Stromal cell of bone marrow (primary cell): ENCODE data around the gene TM4SF1.

Source experiments
- DNase-seq: peaks from one replicate; pipeline ENCODE4 v3.0.0-alpha.2; 2012; ENCODE audit warnings: low read depth

Gene TM4SF1

GRCh38 chr3:149375501-149376196 is 1.8 kb downstream of the TM4SF1 start:
- DNase-seq, result no peak

- DNase-seq, result no peak
Observed at GRCh38 chr3:149374793-149375500, 2.5 kb downstream of the TM4SF1 start.

DNA sequence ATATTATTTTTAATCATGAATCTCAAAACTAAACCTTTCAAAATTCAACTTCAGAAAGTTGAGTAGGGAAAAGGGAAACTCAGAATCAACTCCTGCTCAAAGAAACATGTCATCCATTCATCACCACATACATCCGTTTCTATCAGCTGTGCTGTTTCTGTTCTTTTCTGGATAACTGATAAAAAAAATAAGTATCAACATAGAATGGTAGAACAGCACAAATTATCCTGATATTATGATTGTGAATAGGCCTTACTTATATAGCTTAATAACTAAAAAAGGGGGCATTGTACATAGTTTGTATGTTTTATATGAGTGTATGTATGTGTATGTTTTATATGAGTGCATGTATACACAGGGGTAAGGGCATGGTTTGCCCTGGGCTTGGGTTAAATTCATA is 3.1 kb downstream of the TM4SF1 start:
- DNase-seq, result no peak

DNA sequence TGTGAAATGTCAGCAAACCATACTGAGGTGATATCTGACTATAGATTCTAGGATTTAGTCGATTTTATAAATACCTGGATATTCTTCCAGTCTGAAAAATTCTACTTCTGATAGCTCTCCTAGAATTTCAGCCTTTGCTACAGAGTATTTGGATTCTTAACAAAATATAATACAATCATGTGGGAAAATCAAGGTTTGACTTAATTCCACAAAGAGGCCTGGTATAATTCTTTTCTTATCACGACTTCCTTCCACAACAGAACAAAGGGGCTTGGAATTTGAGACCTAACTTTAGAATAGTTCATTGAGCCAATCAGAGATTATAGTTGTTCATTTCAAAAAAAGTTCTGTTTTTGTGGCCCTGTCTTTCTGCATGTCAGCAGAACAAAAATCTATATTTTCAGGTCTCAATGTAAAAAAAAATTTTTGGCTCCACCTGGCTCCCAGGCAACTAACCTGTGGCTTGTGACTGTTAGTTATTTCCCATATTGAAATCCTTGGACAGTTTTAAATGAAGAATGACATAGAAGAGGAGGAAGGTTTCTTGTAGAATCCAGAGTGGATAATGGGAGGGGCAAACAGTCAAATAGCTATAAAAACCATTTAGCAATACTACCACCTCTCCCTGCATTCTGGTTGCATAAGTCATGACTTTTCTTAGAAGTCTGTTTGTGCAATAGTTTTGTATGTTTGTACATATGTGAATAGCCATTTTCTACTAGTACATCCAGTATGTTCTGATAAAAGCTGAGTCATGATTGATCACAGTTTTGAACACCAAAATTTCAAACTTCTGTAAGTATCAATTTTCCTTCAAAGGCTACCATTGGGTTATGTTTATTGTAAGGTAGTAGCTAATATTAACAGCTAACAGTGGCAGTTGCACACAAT is 4.0 kb downstream of the TM4SF1 start:
- DNase-seq, result no peak

GRCh38 chr3:149371723-149372114 is 5.7 kb downstream of the TM4SF1 start:
- DNase-seq, result no peak

GRCh38 chr3:149371001-149371722 is 6.3 kb downstream of the TM4SF1 start:
- no peak for DNase-seq

- no peak for DNase-seq
Observed at GRCh38 chr3:149369991-149370866, 7.2 kb downstream of the TM4SF1 start.

GRCh38 chr3:149368674-149369497 is 8.6 kb downstream of the TM4SF1 start:
- no peak for DNase-seq

DNA sequence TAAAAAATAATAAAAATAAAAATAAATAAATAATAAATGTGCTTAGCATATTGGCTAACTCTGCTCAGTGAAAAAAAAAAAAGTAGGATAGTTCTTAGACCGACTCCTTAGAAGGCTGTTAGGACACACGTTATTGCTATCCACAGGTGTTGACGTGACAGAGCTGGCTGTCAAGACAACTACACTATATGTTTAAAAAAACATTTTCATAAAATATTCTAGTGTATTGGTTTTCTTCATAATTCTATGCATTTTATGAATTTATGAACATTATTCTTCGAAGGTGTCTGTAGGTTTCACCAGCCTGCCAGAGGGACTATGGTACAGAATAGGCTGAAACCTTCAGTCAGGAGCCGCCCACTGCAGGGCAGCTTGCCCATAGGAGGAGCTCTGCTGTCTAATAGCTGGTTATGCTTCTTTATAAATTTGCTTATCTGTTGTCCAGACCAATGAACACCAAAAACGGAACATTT is 9.2 kb downstream of the TM4SF1 start:
- DNase-seq, result no peak

- no peak for DNase-seq
Observed at GRCh38 chr3:149366941-149367840, 10.3 kb downstream of the TM4SF1 start.

- DNase-seq, result no peak
Observed at GRCh38 chr3:149366031-149366430, 11.4 kb downstream of the TM4SF1 start.

DNA sequence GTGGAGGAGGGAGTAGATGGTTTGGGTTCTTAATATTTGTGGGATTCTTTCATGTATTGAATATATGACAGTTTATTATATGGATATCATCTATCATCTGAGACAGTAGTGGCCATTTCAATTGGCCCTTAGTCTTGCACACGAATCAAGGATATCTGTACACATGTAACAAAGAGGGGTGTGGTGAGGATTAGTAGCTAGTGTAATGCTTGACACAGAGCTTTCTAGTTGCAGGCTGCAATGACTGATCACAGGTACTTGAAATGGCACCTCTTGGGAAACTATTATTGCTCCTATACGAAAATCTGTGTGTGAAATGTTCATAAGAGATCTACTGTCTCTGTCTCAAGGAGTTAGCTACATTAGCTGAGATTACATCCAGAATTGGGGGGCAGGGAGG is 12.8 kb downstream of the TM4SF1 start:
- no peak for DNase-seq

DNA sequence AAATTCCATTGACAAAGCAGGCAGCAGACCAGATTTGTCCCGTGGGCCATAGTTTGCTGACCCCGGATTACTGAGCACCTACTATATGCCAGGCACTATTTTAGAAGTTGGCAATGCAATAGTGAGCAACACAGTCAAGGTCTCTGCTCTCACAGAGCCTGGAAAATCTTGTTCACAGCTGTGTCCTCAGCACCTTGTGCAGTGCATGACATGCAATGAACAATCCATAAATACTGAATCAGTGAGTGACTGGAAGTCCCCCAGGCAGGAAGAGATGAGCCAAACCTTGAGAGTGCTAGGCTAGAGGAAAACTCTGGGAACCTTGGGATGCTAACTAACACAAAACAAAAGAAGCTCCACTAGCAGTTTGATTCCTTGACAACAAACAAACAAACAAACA is 14.4 kb downstream of the TM4SF1 start:
- no peak for DNase-seq

DNA sequence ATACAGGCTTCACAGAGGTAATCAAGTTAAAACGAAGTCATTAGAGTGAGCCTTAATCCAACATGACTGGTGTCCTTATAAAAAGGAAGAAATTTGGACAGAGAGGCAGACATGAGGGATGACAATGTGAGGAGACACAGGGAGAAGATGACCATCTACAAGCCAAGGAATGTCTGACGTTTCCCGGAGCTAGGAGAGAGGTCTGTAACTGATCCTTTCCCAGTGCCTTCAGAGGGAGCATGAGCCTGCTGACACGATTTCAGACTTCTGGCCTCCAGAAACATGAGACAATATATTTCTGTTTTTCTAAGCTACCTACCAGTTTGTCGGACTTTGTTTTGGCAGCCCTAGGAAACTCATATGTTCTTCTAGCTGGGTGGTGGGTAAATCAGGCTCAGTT is 15.1 kb downstream of the TM4SF1 start:
- DNase-seq, result no peak

- DNase-seq, result no peak
Observed at GRCh38 chr3:149356630-149357029, 20.8 kb downstream of the TM4SF1 start.

DNA sequence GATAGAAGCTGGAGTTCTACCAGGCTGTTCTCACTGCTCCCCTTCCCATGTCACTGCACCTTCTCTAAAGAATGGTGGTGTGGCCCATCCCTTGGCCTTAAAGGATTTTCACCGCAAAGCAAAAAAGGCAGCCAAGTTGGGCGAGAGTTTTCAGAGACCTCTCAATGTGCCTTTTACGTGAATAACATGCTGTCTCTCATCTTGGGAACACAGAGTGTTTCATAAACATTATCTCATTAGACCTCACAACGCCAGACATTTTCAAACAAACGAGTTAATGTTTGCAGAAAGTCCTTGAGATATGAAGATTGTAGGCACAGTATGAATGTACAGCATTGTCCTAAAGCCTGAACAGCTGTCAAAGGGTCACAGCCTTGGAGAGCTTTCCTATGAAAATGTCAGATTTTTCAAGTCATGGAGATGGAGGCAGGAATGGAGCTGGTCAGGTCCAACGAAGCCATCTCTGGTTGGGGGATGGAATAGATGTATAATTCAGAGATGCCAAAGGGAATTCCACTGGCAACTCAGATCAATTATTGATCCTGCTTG is 21.3 kb downstream of the TM4SF1 start:
- DNase-seq, result no peak

- no peak for DNase-seq
Observed at GRCh38 chr3:149353581-149354184, 23.8 kb downstream of the TM4SF1 start.

- no peak for DNase-seq
Observed at GRCh38 chr3:149352556-149352955, 24.9 kb downstream of the TM4SF1 start.
